ENCODE measurements around the gene PLOD3. TPM values are rescaled to one million over a fixed set of nuclear protein-coding genes. Genes with fewer than 3 reads are reported as not detected.
"Not testable (repeated sequence)": the region's sequence is repeated elsewhere in the genome, so short reads cannot be mapped to it uniquely, and the experiment has no call there.

PLOD3 gene
- total RNA-seq (2014; rRNA removed; shearing (Covaris generic); ENCODE audit: low replicate concordance), result 33.6 and 68.2 TPM in 2 replicates

DNA sequence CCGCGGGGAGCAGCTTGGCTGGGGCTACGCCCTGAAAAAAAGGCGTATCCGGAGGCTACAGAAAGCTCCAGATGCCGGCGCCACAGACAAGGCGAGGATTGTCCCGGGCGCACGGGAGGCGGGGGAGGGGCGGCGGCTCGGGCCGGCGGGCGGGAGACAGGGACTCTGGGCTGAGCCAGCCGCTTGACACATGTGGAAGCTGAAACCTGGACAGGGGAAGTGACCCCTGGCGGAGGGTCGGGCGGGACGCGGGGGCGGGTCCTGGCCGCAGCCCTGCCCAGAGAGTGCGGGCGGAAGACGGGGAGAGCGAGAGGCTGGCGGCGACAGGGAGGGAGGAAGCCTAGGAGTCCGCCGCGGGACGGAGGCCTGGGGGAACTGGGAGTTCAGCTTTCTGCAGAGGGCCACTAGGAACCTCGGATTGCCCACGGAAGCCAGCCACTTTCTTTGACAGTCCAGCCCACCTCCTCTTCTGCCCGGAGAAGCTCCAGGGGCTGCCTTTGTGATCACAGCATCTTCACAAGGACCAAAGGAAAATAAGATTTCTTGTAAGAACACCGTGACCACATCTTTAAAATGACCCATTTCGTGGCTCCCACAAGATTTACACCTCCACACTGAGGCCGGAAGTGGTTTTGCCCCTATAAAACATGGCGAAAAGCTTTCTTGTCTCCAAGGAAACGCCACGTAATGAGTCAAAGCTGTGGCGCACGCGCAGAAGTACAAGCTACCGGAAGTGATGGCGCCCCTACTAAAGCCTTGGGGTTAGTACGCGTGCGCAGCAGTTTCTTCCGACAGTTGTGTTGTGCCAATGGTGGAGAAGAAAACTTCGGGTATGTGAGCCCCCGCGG, at the start of gene PLOD3, which contains the start of gene ZNHIT1:
PLOD3 (minus strand) TSS at position 194 of the 848 bp plus-strand sequence. CDS start 307 bp downstream, outside the sequence.
ZNHIT1 (plus strand) TSS at position 778 of the 848 bp plus-strand sequence; CDS start at position 809, 31 bp downstream.
- in situ Hi-C loops (cut with HindIII; ENCODE audit: low pct_unique_long_range_greater_than_20kb, low sequenced_read_pairs), result no loop called here
- DNase-seq (ENCODE audit: low read depth), result peak; percentile 92

DNA sequence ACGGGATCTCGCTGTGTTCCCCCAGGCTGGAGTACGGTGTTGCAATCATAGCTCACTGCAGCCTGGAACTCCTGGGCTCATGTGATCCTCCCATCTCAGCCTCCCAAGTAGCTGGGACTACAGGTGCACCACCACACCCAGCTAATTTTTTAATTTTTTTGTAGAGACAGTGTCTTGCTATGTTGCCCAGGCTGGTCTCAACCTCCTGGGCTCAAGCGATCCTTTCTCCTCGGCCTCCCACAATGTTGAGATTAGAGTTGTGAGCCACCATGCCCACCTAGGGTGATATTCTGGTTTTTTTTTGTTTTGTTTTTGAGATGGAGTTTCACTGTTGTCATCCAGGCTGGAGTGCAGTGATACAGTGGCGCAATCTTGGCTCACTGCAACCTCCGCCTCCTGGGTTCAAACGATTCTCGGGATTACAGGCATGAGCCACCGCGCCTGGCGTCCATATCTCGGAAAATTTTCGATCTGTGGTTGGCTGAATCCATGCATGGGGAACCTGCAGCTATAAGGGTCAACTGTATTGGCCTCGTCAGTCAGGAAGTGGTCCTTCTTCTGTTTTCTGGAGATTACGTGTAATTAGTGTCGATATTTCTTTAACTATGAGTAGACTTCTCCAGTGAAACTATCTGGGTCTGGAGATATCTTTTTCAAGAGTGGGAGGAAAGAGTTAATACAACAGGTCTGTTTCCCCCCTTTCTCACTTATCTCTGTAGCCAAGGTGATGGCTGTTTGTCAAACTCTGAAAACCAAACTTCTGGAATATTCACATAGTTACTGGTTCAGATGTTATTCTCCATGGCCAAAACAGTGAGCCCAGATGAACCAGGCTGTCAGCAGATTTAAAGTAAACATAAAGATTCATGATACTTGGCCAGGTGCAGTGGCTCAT, 48.5 kb upstream of the PLOD3 start:
- DNase-seq (ENCODE audit: low read depth), result no peak
- in situ Hi-C loops (cut with HindIII; ENCODE audit: low pct_unique_long_range_greater_than_20kb, low sequenced_read_pairs), result no loop called here

GRCh38 chr7:101264102-101264706, 46.8 kb upstream of the PLOD3 start:
- DNase-seq (ENCODE audit: low read depth); in situ Hi-C loops (cut with HindIII; ENCODE audit: low pct_unique_long_range_greater_than_20kb, low sequenced_read_pairs): not testable (repeated sequence)

GRCh38 chr7:101258243-101258731, 40.9 kb upstream of the PLOD3 start:
- no peak for DNase-seq (ENCODE audit: low read depth)
- in situ Hi-C loops (cut with HindIII; ENCODE audit: low pct_unique_long_range_greater_than_20kb, low sequenced_read_pairs), result no loop called here

DNA sequence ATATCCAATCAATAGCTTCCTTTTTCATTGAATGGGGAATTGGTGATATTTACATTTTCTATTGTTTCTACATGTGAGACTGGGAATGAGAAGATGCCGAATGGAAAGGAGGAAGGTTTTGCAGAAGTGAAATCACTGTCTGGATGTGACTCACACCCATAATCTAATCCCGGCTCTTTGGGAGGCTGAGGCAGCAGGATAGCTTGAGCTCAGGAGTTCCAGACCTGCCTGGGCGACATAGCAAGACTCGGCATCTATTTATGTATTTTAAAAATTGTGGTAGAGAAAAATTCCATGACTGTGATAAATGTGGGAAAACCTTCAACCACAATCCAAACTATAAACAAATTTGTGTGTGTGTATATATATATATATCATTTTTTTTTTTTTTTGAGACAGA, 38.4 kb upstream of the PLOD3 start:
- in situ Hi-C loops (cut with HindIII; ENCODE audit: low pct_unique_long_range_greater_than_20kb, low sequenced_read_pairs), result no loop called here
- no peak for DNase-seq (ENCODE audit: low read depth)

- in situ Hi-C loops (cut with HindIII; ENCODE audit: low pct_unique_long_range_greater_than_20kb, low sequenced_read_pairs); DNase-seq (ENCODE audit: low read depth): not testable (repeated sequence)
These were observed 35.8 kb upstream of the PLOD3 start for GRCh38 chr7:101253199-101253598.

GRCh38 chr7:101251871-101252659, 34.7 kb upstream of the PLOD3 start:
- DNase-seq (ENCODE audit: low read depth), result peak; percentile 97
- in situ Hi-C loops (cut with HindIII; ENCODE audit: low pct_unique_long_range_greater_than_20kb, low sequenced_read_pairs), result no loop called here

DNA sequence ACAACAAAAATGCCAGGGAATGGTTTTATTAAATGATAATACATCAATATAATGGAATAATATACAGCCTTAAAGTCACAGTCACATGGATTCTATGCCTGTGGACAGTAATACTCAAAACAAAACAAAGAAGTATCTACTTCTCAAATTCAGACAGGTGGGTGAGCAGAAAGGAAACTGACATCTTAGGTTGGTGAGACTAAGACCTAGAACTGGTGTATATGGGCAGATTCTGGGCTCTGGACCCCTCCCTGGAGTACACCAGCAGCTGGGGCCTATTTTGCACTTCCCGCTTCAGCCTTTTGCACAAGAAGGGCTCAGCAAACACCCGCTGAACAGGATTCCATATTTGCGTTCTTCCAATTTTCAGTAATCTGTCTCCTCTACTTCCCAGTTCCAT, 32.9 kb upstream of the PLOD3 start:
- DNase-seq (ENCODE audit: low read depth), result no peak
- in situ Hi-C loops (cut with HindIII; ENCODE audit: low pct_unique_long_range_greater_than_20kb, low sequenced_read_pairs), result no loop called here

DNA sequence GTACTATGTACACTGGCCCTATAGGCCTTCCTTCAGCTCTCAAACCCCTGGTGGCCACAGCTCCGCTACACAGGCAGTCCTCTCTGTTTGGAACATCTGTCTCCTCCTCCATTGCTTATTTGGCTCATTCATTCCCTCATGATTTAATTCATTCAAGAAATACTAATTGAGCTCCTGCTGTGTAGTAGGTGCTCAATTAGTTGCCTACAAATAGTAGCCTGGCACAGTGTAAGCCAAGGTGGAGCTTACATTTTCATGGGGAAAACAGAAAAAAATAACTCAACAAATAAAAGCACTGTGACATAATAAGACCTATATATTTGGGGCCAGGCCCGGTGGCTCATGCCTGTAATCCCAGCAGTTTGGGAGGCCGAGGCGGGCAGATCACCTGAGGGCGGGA, 30.9 kb upstream of the PLOD3 start:
- in situ Hi-C loops (cut with HindIII; ENCODE audit: low pct_unique_long_range_greater_than_20kb, low sequenced_read_pairs), result no loop called here
- no peak for DNase-seq (ENCODE audit: low read depth)

GRCh38 chr7:101245147-101245668, 27.8 kb upstream of the PLOD3 start:
- DNase-seq (ENCODE audit: low read depth), result no peak
- in situ Hi-C loops (cut with HindIII; ENCODE audit: low pct_unique_long_range_greater_than_20kb, low sequenced_read_pairs), result no loop called here

DNA sequence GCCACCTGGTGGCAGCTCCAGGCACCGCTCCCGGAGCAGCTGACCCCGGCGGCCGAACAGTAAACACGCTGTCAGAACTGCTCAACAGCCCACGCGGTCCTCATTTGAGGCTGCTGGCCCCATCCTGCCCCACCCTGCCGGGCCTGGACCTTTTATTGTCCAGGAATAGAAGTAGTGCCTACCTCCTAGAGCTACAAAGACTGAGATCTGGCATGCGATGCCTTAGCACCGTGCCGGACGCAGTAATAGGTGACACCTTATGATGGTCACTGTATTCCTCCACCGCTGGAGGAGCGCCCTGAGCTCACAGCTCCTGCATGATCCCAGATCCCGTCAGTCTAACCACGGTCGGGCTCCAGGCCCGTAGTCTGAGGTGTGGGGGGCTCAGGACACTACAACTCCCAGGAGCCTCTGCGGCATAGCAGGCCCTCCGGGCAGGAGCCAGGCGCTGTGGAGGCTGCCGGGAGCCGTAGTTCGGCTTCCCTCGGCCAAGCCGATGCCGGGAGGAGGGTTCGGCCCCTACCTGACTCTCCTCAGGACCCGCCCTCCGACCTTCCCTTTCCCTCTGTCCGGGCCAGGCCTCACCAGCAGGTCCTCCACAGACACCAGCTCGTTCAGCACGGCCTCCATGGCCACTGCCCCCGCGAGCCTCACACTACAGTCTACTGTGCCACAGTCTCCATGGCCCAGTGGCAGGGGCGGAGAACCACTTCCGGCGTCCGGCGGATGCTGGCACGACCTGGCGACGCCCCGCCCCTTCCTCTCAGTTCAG, 27.2 kb upstream of the PLOD3 start, which contains the start of gene FIS1:
FIS1 (minus strand) TSS at position 707 of the 772 bp plus-strand sequence; CDS start at position 630, 77 bp downstream.
- in situ Hi-C loops (cut with HindIII; ENCODE audit: low pct_unique_long_range_greater_than_20kb, low sequenced_read_pairs), result no loop called here
- peak; percentile 92 for DNase-seq (ENCODE audit: low read depth)

- DNase-seq (ENCODE audit: low read depth), result no peak
- in situ Hi-C loops (cut with HindIII; ENCODE audit: low pct_unique_long_range_greater_than_20kb, low sequenced_read_pairs), result no loop called here
These were observed 26.4 kb upstream of the PLOD3 start for GRCh38 chr7:101243646-101244374.

- no peak for DNase-seq (ENCODE audit: low read depth)
- in situ Hi-C loops (cut with HindIII; ENCODE audit: low pct_unique_long_range_greater_than_20kb, low sequenced_read_pairs), result no loop called here
These were observed 24.3 kb upstream of the PLOD3 start for GRCh38 chr7:101241443-101242349.

GRCh38 chr7:101241015-101241363, 23.6 kb upstream of the PLOD3 start:
- DNase-seq (ENCODE audit: low read depth), result no peak
- in situ Hi-C loops (cut with HindIII; ENCODE audit: low pct_unique_long_range_greater_than_20kb, low sequenced_read_pairs), result no loop called here
